ENCODE data around the gene VPS33B.

VPS33B gene

GRCh38 chr15:91022075-91022831, at the start of gene VPS33B:
TSS of gene VPS33B (minus strand) at chr15:91022594. CDS start at chr15:91022249, 345 bp downstream.
- in situ Hi-C loops (cut with MboI; ENCODE audit: low sequenced_read_pairs), result no loop called here
- H3K27me3 ChIP-seq (ENCODE audit: low read depth), result no peaks in the 10 kb centered on the region
- peak; percentile 85 to 91 for DNase-seq (ENCODE audit: low spot score in 2 of 2)
- H3K9me3 ChIP-seq, result no peaks in the 10 kb centered on the region
- peaks cover 11% of the 10 kb centered on the region for H3K4me1 ChIP-seq
- peak within 1 kb of the TSS; percentile 82 for H3K4me3 ChIP-seq
- H3K36me3 ChIP-seq (replicated peaks), result peaks cover 4% of the 10 kb centered on the region; the same call in 1 of the 2 replicates

- Histone ChIP-seq H3K4me1 (no peaks in the 10 kb centered on the region), H3K36me3 (replicated peaks) (no peaks in the 10 kb centered on the region), H3K4me3 (no peak overlapping the region), H3K9me3 (no peaks in the 10 kb centered on the region), H3K27me3 (ENCODE audit: low read depth) (peaks cover 27% of the 10 kb centered on the region)
- in situ Hi-C loops (cut with MboI; ENCODE audit: low sequenced_read_pairs), result no loop called here
- no peak for DNase-seq (ENCODE audit: low spot score in 2 of 2)
Measured at GRCh38 chr15:91072161-91072560, 49.8 kb upstream of the VPS33B start.

GRCh38 chr15:91070872-91071271, 48.5 kb upstream of the VPS33B start:
- in situ Hi-C loops (cut with MboI; ENCODE audit: low sequenced_read_pairs), result no loop called here
- no peak for DNase-seq (ENCODE audit: low spot score in 2 of 2)
- Histone ChIP-seq H3K27me3 (ENCODE audit: low read depth) (peaks cover 37% of the 10 kb centered on the region), H3K36me3 (replicated peaks) (no peaks in the 10 kb centered on the region), H3K4me1 (no peaks in the 10 kb centered on the region), H3K9me3 (no peaks in the 10 kb centered on the region), H3K4me3 (no peak overlapping the region)

GRCh38 chr15:91068966-91069365, 46.6 kb upstream of the VPS33B start:
- Histone ChIP-seq H3K4me1 (no peaks in the 10 kb centered on the region), H3K4me3 (no peak overlapping the region), H3K27me3 (ENCODE audit: low read depth) (peaks cover 37% of the 10 kb centered on the region), H3K9me3 (0 out of 2 replicates have a peak, but pooled peaks cover 2% of the 10 kb centered on the region), H3K36me3 (replicated peaks) (no peaks in the 10 kb centered on the region)
- DNase-seq (ENCODE audit: low spot score in 2 of 2), result peak in 1 of 2 experiments; percentile 11
- in situ Hi-C loops (cut with MboI; ENCODE audit: low sequenced_read_pairs), result no loop called here

GRCh38 chr15:91068436-91068835, 46.0 kb upstream of the VPS33B start:
- Histone ChIP-seq H3K4me1 (no peaks in the 10 kb centered on the region), H3K4me3 (no peak overlapping the region), H3K9me3 (0 out of 2 replicates have a peak, but pooled peaks cover 2% of the 10 kb centered on the region), H3K36me3 (replicated peaks) (no peaks in the 10 kb centered on the region), H3K27me3 (ENCODE audit: low read depth) (peaks cover 37% of the 10 kb centered on the region)
- in situ Hi-C loops (cut with MboI; ENCODE audit: low sequenced_read_pairs), result no loop called here
- DNase-seq (ENCODE audit: low spot score in 2 of 2), result no peak

GRCh38 chr15:91067036-91067435, 44.6 kb upstream of the VPS33B start:
- no peaks in the 10 kb centered on the region for H3K4me1 ChIP-seq
- in situ Hi-C loops (cut with MboI; ENCODE audit: low sequenced_read_pairs), result no loop called here
- H3K27me3 ChIP-seq (ENCODE audit: low read depth), result peaks cover 28% of the 10 kb centered on the region
- no peak overlapping the region for H3K4me3 ChIP-seq
- 0 out of 2 replicates have a peak, but pooled peaks cover 2% of the 10 kb centered on the region for H3K9me3 ChIP-seq
- no peak for DNase-seq (ENCODE audit: low spot score in 2 of 2)
- H3K36me3 ChIP-seq (replicated peaks), result no peaks in the 10 kb centered on the region

- H3K4me1 ChIP-seq, result no peaks in the 10 kb centered on the region
- in situ Hi-C loops (cut with MboI; ENCODE audit: low sequenced_read_pairs), result no loop called here
- no peak for DNase-seq (ENCODE audit: low spot score in 2 of 2)
Measured at GRCh38 chr15:91065505-91065904, 43.1 kb upstream of the VPS33B start.

GRCh38 chr15:91061997-91062396, 39.6 kb upstream of the VPS33B start:
- DNase-seq (ENCODE audit: low spot score in 2 of 2), result no peak
- Histone ChIP-seq H3K4me3 (no peak overlapping the region), H3K9me3 (0 out of 2 replicates have a peak, but pooled peaks cover 2% of the 10 kb centered on the region), H3K36me3 (replicated peaks) (no peaks in the 10 kb centered on the region), H3K27me3 (ENCODE audit: low read depth) (peaks cover 24% of the 10 kb centered on the region), H3K4me1 (no peaks in the 10 kb centered on the region)
- in situ Hi-C loops (cut with MboI; ENCODE audit: low sequenced_read_pairs), result no loop called here

More at GRCh38 chr15:91065505-91065904, 43.1 kb upstream of the VPS33B start:
- Histone ChIP-seq H3K27me3 (ENCODE audit: low read depth) (peaks cover 14% of the 10 kb centered on the region), H3K36me3 (replicated peaks) (no peaks in the 10 kb centered on the region), H3K9me3 (0 out of 2 replicates have a peak, but pooled peaks cover 2% of the 10 kb centered on the region), H3K4me3 (no peak overlapping the region)

GRCh38 chr15:91061230-91061629, 38.8 kb upstream of the VPS33B start:
- Histone ChIP-seq H3K9me3 (0 out of 2 replicates have a peak, but pooled peaks cover 2% of the 10 kb centered on the region), H3K4me3 (no peak overlapping the region), H3K27me3 (ENCODE audit: low read depth) (peaks cover 23% of the 10 kb centered on the region), H3K36me3 (replicated peaks) (no peaks in the 10 kb centered on the region), H3K4me1 (no peaks in the 10 kb centered on the region)
- in situ Hi-C loops (cut with MboI; ENCODE audit: low sequenced_read_pairs), result no loop called here
- DNase-seq (ENCODE audit: low spot score in 2 of 2), result no peak

- Histone ChIP-seq H3K27me3 (ENCODE audit: low read depth) (peaks cover 58% of the 10 kb centered on the region), H3K4me3 (no peak overlapping the region), H3K4me1 (no peaks in the 10 kb centered on the region), H3K36me3 (replicated peaks) (no peaks in the 10 kb centered on the region), H3K9me3 (no peaks in the 10 kb centered on the region)
- peak; percentile 53 to 74 for DNase-seq (ENCODE audit: low spot score in 2 of 2)
- in situ Hi-C loops (cut with MboI; ENCODE audit: low sequenced_read_pairs), result loop anchor here (5.0 kb wide), 1 partner anchor 167 kb away; no protein-coding TSS in a partner anchor
Measured at GRCh38 chr15:91055548-91056331, 33.3 kb upstream of the VPS33B start.

GRCh38 chr15:91054816-91055215, 32.4 kb upstream of the VPS33B start:
- Histone ChIP-seq H3K4me1 (no peaks in the 10 kb centered on the region), H3K36me3 (replicated peaks) (no peaks in the 10 kb centered on the region), H3K27me3 (ENCODE audit: low read depth) (peaks cover 57% of the 10 kb centered on the region), H3K4me3 (no peak overlapping the region), H3K9me3 (no peaks in the 10 kb centered on the region)
- no peak for DNase-seq (ENCODE audit: low spot score in 2 of 2)
- in situ Hi-C loops (cut with MboI; ENCODE audit: low sequenced_read_pairs), result loop anchor here (5.0 kb wide), 1 partner anchor 167 kb away; no protein-coding TSS in a partner anchor

GRCh38 chr15:91051248-91051647, 28.9 kb upstream of the VPS33B start:
- no peaks in the 10 kb centered on the region for H3K9me3 ChIP-seq
- no peak overlapping the region for H3K4me3 ChIP-seq
- peaks cover 45% of the 10 kb centered on the region for H3K27me3 ChIP-seq (ENCODE audit: low read depth)
- H3K36me3 ChIP-seq (replicated peaks), result no peaks in the 10 kb centered on the region
- in situ Hi-C loops (cut with MboI; ENCODE audit: low sequenced_read_pairs), result no loop called here
- no peaks in the 10 kb centered on the region for H3K4me1 ChIP-seq
- DNase-seq (ENCODE audit: low spot score in 2 of 2), result no peak

GRCh38 chr15:91050128-91050455, 27.7 kb upstream of the VPS33B start:
- H3K4me3 ChIP-seq, result no peak overlapping the region
- no peaks in the 10 kb centered on the region for H3K36me3 ChIP-seq (replicated peaks)
- H3K27me3 ChIP-seq (ENCODE audit: low read depth), result peaks cover 35% of the 10 kb centered on the region
- in situ Hi-C loops (cut with MboI; ENCODE audit: low sequenced_read_pairs), result no loop called here
- H3K9me3 ChIP-seq, result no peaks in the 10 kb centered on the region
- no peak for DNase-seq (ENCODE audit: low spot score in 2 of 2)
- H3K4me1 ChIP-seq, result no peaks in the 10 kb centered on the region

Measured in HAP-1 (cell line).